PFSK-1 (cell line): ENCODE data around the gene MYL7.

ENCODE experiments used
- FOXP2 ChIP-seq: optimal IDR thresholded peaks from 2 replicates; pipeline ENCODE3; 2011; ENCODE audit warnings: borderline replicate concordance, control low read depth, inconsistent platforms; ENCODE audit not compliant: insufficient read depth; ENCODE audit errors: extremely low read length, extremely low read depth
- POLR2AphosphoS5 ChIP-seq: IDR thresholded peaks from 2 replicates; pipeline ENCODE4 v1.6.1; 2012; ENCODE audit warnings: low read depth, mild to moderate bottlenecking, control low read depth, low read length, moderate library complexity
- SIN3A ChIP-seq: IDR thresholded peaks from 2 replicates; pipeline ENCODE4 v1.6.1; 2012; ENCODE audit warnings: mild to moderate bottlenecking, low read length, moderate library complexity, borderline replicate concordance; ENCODE audit not compliant: insufficient read depth
- TAF1 ChIP-seq: IDR thresholded peaks from 2 replicates; pipeline ENCODE4 v1.6.1; 2012; ENCODE audit warnings: low read length, control low read depth, borderline replicate concordance; ENCODE audit not compliant: insufficient read depth
- TF ChIP-seq, protein P1 (sequence below), 2 experiments: IDR thresholded peaks; 2 replicates each; pipeline versions ENCODE4 v1.6.1 to v1.8.0; 2011 to 2012; ENCODE audit warnings: low read depth in 2 of 2, low read length in 2 of 2, control low read depth in 1 of 2, inconsistent platforms in 1 of 2, mild to moderate bottlenecking in 1 of 2, moderate library complexity in 1 of 2; ENCODE audit not compliant: insufficient read depth in 1 of 2

MYL7 gene

GRCh38 chr7:44147026-44147991 is 6.2 kb upstream of the MYL7 start:
- TF ChIP-seq POLR2AphosphoS5 (no peak), TAF1 (no peak), FOXP2 (no peak), SIN3A (no peak)
- TF ChIP-seq, protein P1, sequence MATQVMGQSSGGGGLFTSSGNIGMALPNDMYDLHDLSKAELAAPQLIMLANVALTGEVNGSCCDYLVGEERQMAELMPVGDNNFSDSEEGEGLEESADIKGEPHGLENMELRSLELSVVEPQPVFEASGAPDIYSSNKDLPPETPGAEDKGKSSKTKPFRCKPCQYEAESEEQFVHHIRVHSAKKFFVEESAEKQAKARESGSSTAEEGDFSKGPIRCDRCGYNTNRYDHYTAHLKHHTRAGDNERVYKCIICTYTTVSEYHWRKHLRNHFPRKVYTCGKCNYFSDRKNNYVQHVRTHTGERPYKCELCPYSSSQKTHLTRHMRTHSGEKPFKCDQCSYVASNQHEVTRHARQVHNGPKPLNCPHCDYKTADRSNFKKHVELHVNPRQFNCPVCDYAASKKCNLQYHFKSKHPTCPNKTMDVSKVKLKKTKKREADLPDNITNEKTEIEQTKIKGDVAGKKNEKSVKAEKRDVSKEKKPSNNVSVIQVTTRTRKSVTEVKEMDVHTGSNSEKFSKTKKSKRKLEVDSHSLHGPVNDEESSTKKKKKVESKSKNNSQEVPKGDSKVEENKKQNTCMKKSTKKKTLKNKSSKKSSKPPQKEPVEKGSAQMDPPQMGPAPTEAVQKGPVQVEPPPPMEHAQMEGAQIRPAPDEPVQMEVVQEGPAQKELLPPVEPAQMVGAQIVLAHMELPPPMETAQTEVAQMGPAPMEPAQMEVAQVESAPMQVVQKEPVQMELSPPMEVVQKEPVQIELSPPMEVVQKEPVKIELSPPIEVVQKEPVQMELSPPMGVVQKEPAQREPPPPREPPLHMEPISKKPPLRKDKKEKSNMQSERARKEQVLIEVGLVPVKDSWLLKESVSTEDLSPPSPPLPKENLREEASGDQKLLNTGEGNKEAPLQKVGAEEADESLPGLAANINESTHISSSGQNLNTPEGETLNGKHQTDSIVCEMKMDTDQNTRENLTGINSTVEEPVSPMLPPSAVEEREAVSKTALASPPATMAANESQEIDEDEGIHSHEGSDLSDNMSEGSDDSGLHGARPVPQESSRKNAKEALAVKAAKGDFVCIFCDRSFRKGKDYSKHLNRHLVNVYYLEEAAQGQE (IDR thresholded peaks at IDR 0.05; ENCODE audit: insufficient read depth in 1 of 2, low read depth in 2 of 2, low read length in 2 of 2): no peak

- TF ChIP-seq TAF1 (no peak), FOXP2 (no peak), SIN3A (no peak), POLR2AphosphoS5 (no peak)
- TF ChIP-seq, protein P1 (IDR thresholded peaks at IDR 0.05; ENCODE audit: insufficient read depth in 1 of 2, low read depth in 2 of 2, low read length in 2 of 2): no peak
These were observed 5.1 kb upstream of the MYL7 start for GRCh38 chr7:44145969-44146911.

DNA sequence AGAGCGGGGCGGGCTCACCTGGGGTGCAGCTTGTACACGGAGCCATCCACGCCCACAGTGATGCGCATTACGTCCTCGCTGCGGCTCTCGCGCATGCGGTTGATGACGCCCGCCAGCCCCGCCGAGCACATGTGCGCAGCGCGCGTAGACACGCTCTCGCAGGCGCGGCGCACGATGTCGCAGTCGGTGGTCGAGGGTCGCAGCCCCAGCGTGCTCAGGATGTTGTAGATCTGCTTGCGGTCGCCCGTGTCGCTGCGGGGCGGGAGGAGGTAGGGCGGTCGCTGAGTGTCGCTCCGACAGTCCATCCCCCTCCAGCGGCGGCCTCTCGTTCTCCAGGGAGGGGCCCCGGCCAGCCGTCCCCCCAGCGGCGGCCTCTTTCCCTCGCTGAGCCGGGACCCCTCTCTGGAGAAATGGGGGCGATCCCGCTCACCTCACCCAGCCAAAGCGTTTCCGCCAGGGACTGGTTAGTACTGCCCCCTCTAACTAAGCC is 4.4 kb upstream of the MYL7 start:
- TF ChIP-seq SIN3A: no peak

DNA sequence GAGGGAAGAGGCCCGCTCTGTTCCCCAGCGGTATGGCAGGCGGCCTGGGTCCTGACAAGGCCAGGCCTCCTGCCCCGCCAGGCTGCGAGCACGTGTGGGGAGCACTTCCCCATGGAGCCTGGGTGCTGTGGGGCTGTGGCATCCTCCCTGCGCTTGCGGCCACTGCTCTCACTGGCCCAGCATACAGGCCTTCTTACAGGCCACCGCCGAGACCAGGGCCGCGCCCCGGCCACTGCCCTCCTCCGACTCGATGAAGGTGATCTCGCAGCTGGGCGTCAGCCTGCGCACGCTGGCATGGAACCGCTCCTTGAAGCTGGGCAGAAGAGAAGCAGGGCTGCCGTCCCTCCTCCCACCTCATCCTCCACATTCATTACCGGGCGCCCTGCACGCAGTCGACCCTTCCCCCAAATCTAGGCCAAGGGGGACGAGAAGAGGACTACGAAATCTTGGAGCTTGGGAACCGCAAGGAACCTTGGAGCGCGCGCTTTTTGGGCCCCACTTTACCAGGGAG is 3.9 kb upstream of the MYL7 start:
- TF ChIP-seq, protein P1 (IDR thresholded peaks at IDR 0.05; ENCODE audit: insufficient read depth in 1 of 2, low read depth in 2 of 2, low read length in 2 of 2): no peak
- TF ChIP-seq SIN3A (no peak), POLR2AphosphoS5 (no peak), TAF1 (no peak), FOXP2 (no peak)

- TF ChIP-seq TAF1 (no peak), SIN3A (no peak), FOXP2 (no peak), POLR2AphosphoS5 (no peak)
- TF ChIP-seq, protein P1 (IDR thresholded peaks at IDR 0.05; ENCODE audit: insufficient read depth in 1 of 2, low read depth in 2 of 2, low read length in 2 of 2): no peak
These were observed 3.4 kb upstream of the MYL7 start for GRCh38 chr7:44144426-44144967.
